Stomach (tissue), 9 donors: ENCODE data around the gene TEAD1. TPM values are rescaled to one million over a fixed set of nuclear protein-coding genes. Genes with fewer than 3 reads are reported as not detected.

Source experiments
- DNase-seq, 2 donors: peaks; one replicate each; pipeline versions ENCODE4 v3.0.0 to v3.0.0-alpha.2; 2013 to 2019
- H3K27ac ChIP-seq, 5 donors: fragments of 200-600 bp in 4 of 5; sonication (generic) in 4 of 5; one replicate each; pipeline ENCODE4 v1.5.1; 2013 to 2019; ENCODE audit warnings: mild to moderate bottlenecking in 1 of 5, moderate library complexity in 1 of 5
- H3K27me3 ChIP-seq, 3 donors: fragments of 200-600 bp; sonication (generic); one replicate each; pipeline ENCODE4 v1.5.1; 2017 to 2019; ENCODE audit warnings: mixed run types in 1 of 3
- H3K36me3 ChIP-seq, 4 donors: fragments of 200-600 bp; sonication (generic); 1 replicate in 3 of 4; 2 replicates in 1 of 4; pipeline ENCODE4 v1.5.1; 2016 to 2019
- H3K4me1 ChIP-seq, 4 donors: fragments of 200-600 bp; sonication (generic); one replicate each; pipeline ENCODE4 v1.5.1; 2016 to 2019
- H3K4me3 ChIP-seq, 4 donors: fragments of 200-600 bp; sonication (generic) in 3 of 4; one replicate each; pipeline ENCODE4 v1.5.1; 2016 to 2019; ENCODE audit warnings: mild to moderate bottlenecking in 1 of 4
- H3K9me3 ChIP-seq, 4 donors: fragments of 200-600 bp; sonication (generic); one replicate each; pipeline ENCODE4 v1.5.1; 2016 to 2019
- EP300 ChIP-seq: sonication (generic); formaldehyde crosslinking; IDR thresholded peaks from one replicate; pipeline ENCODE4 v1.6.1; 2017; ENCODE audit warnings: antibody characterized with exemption
- POLR2A ChIP-seq, 4 donors: fragments of 450-650 bp; IDR thresholded peaks; one replicate each; pipeline ENCODE4 v1.6.1; 2016; ENCODE audit warnings: antibody characterized with exemption in 4 of 4, control low read depth in 2 of 4, mild to moderate bottlenecking in 1 of 4, moderate library complexity in 1 of 4
- POLR2AphosphoS5 ChIP-seq, 3 donors: sonication (generic); formaldehyde crosslinking; IDR thresholded peaks; one replicate each; pipeline ENCODE4 v1.6.1; 2016; ENCODE audit warnings: antibody characterized with exemption in 3 of 3
- WGBS, 5 donors: extraction: QIAGEN DNeasy Blood & Tissue Kit in 3 of 5; methylation state at CpG; one replicate each; pipeline versions ENCODE4 v1.1.5 to v1.1.7; 2013 to 2018; 5-methylcytosine and 5-hydroxymethylcytosine counted together
- intact Hi-C: fragments of 100-400 bp; cut with DNase I; formaldehyde crosslinking; loops from one replicate; pipeline ENCODE4 v1.15.1; 2023; ENCODE audit warnings: low total_unique reads
- polyA plus RNA-seq, 3 donors: library from polyadenylated mRNA; stranded (reverse); fragments of 200-250 nt; gene quantifications; one replicate each; pipeline ENCODE4 v1.2.3, GENCODE V29; 2013
- total RNA-seq, 5 donors: library from RNA; depleted of rRNA; stranded (reverse); fragments of >200 nt; gene quantifications; one replicate each; pipeline versions ENCODE4 v1.1.0 to v1.2.3, GENCODE V29; 2014 to 2016
- TF ChIP-seq, protein P1 (sequence below), 7 experiments: fragments of 450-650 bp in 4 of 7; fragments of 200-600 bp in 3 of 7; sonication (generic) in 3 of 7; IDR thresholded peaks; one replicate each; pipeline ENCODE4 v1.5.1; 2016 to 2019; ENCODE audit warnings: antibody characterized with exemption in 7 of 7, control low read depth in 2 of 7, mild to moderate bottlenecking in 1 of 7
- donor health status: healthy with polysubstance abuse.
- donor health status: Bipolar disorder and iron deficiency.
- donor health status: healthy.

The TEAD1 gene
- total and polyA plus RNA-seq, 8 donors, result 4.9 to 133 (median 65.2) TPM

DNA sequence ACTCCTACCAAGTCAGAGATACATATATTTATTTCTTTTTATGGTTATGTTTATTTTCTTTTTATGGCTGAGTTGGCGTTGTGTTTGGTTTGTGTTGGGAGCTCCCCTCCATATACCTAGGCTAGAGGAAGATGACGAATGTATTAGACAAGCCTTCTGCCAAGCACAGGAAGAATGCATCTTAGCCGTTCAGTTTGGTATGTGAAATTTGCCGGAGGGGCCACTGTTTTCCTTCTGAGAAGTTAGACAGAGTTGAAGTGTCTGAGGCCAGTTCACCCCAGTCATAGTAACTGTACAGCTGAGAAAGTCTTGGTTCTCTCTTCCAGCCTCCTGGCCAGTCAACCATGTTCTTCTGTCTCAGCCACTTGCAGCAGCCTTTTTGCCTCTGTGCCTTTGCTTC, 29.8 kb downstream of the TEAD1 start:
- Histone ChIP-seq H3K9me3 (no peaks in the 10 kb centered on the region), H3K4me3 (no peak overlapping the region), H3K27me3 (no peaks in the 10 kb centered on the region), H3K4me1 (peaks cover 9 to 74% (median 38%) of the 10 kb centered on the region in 4 donors), H3K36me3 (no peaks in the 10 kb centered on the region), H3K27ac (no peak overlapping the region)
- no peak for DNase-seq
- WGBS, 5 donors, result 72 to 85% (median 78%) methylated on average over 4 of the region's 4 CpGs
- intact Hi-C loops, result no loop called here
- TF ChIP-seq POLR2AphosphoS5 (IDR thresholded peaks at IDR 0.05) (no peak), POLR2A (IDR thresholded peaks at IDR 0.05) (no peak), EP300 (no peak)
- TF ChIP-seq, protein P1, sequence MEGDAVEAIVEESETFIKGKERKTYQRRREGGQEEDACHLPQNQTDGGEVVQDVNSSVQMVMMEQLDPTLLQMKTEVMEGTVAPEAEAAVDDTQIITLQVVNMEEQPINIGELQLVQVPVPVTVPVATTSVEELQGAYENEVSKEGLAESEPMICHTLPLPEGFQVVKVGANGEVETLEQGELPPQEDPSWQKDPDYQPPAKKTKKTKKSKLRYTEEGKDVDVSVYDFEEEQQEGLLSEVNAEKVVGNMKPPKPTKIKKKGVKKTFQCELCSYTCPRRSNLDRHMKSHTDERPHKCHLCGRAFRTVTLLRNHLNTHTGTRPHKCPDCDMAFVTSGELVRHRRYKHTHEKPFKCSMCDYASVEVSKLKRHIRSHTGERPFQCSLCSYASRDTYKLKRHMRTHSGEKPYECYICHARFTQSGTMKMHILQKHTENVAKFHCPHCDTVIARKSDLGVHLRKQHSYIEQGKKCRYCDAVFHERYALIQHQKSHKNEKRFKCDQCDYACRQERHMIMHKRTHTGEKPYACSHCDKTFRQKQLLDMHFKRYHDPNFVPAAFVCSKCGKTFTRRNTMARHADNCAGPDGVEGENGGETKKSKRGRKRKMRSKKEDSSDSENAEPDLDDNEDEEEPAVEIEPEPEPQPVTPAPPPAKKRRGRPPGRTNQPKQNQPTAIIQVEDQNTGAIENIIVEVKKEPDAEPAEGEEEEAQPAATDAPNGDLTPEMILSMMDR (IDR thresholded peaks at IDR 0.05), result no peak

DNA sequence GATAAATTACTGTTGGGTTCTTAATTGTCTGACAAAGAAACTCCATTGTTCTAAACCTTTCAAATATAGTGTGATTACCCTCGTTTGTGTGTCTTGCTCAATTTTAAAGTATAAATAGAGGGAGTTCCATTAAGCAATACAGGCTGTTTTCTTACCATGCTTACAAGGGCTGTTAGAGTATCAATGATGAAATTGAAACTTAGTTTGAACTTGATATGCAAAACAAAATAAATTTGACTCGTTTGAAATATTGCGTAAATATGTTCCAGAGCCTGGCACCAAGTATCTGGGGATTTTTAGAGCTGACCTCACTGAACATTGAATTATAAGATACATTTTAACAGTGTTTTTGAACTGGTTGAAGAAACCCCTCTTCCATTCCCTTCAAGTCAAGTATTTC, 31.7 kb downstream of the TEAD1 start:
- no peak overlapping the region for H3K4me3 ChIP-seq
- H3K27me3 ChIP-seq, result no peaks in the 10 kb centered on the region
- H3K27ac ChIP-seq, result peak overlapping the region in 1 of 5 donors; percentile 45
- H3K9me3 ChIP-seq, result no peaks in the 10 kb centered on the region
- WGBS, 5 donors, result 47 to 54% (median 51%) methylated on average over 3 of the region's 3 CpGs
- no peaks in the 10 kb centered on the region for H3K36me3 ChIP-seq
- peaks cover 9 to 58% (median 34%) of the 10 kb centered on the region in 4 donors for H3K4me1 ChIP-seq
- TF ChIP-seq, protein P1 (IDR thresholded peaks at IDR 0.05), result no peak
- no peak for TF ChIP-seq POLR2AphosphoS5 (IDR thresholded peaks at IDR 0.05)
- TF ChIP-seq EP300, result no peak
- no peak for TF ChIP-seq POLR2A (IDR thresholded peaks at IDR 0.05)
- DNase-seq, result no peak
- intact Hi-C loops, result no loop called here

DNA sequence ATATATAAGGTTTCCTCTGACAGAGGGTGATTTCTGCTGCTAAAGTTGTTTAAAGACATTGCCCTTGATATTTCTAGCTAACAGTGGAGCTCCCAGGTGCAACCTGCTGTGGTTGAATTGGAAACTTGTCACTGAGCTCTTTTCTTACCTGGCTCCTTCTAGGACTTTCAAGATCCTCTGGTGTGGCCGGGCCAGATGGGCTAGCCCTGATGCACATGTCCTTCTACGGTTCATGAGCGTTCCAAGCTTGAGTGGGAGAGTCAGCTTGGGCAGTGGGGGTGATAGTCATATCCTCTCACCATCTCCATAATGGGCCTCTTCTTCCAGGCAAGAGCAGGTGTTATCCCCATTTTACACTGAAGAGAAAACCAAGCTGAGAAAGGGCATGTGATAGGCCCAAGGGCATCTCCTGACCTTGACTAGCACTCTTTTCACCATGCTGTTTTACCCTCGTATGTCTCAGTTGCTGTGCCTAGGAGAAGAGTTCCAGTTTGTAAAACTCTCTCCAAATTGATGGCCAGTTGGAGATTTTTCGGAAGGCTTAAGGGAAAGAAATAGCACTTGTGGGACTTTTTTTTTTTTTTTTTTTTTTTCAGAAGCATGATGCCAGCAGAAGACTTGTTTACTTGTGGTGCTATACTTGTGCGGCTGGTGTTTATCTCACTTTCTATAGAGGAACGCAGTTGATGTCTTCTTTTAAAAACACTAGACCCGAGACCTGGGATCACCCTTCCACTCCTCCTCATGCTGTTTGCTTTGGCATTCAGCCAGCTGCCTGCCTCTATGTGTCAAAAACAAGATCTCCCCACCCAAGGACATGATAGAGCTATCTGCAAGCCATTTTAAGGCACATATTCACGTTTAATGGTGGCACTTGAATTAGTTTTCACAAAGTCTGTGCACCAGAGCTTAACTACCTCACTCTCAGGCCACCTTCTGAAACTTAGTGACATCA, 32.6 kb downstream of the TEAD1 start:
- TF ChIP-seq POLR2A (IDR thresholded peaks at IDR 0.05), result no peak
- H3K36me3 ChIP-seq, result no peaks in the 10 kb centered on the region
- peak; percentile 44 to 56 for DNase-seq
- intact Hi-C loops, result no loop called here
- peaks cover 9 to 48% (median 28%) of the 10 kb centered on the region in 4 donors for H3K4me1 ChIP-seq
- WGBS, 5 donors, result 54 to 58% (median 56%) methylated on average over 9 of the region's 9 CpGs
- no peaks in the 10 kb centered on the region for H3K9me3 ChIP-seq
- no peaks in the 10 kb centered on the region for H3K27me3 ChIP-seq
- H3K27ac ChIP-seq, result peak overlapping the region in 1 of 5 donors; percentile 45
- no peak overlapping the region for H3K4me3 ChIP-seq

DNA sequence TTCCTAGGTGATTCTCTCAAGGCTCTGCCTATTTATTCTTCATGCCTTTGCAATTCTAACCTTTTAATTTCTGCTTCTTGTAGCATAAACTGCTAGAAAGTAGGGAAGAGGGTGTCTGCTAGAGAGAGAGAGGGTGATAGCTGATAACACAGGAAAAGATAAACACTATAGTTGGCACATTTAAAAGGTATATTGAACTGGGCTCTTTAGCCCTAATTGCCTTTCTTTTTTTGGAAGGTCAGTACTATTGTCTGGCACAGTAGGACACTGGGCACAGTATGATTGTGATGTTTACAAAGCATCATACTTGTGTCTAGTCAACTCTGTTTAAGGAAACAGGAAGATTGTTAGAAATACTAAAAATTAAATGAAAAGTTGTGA, 33.3 kb downstream of the TEAD1 start:
- Histone ChIP-seq H3K27me3 (no peaks in the 10 kb centered on the region), H3K9me3 (no peaks in the 10 kb centered on the region), H3K27ac (no peak overlapping the region), H3K4me3 (no peak overlapping the region), H3K36me3 (no peaks in the 10 kb centered on the region), H3K4me1 (peaks cover 9 to 42% (median 28%) of the 10 kb centered on the region in 4 donors)
- TF ChIP-seq POLR2A (IDR thresholded peaks at IDR 0.05), result no peak
- no peak for TF ChIP-seq POLR2AphosphoS5 (IDR thresholded peaks at IDR 0.05)
- TF ChIP-seq, protein P1 (IDR thresholded peaks at IDR 0.05), result no peak
- no peak for TF ChIP-seq EP300
- DNase-seq, result no peak
- intact Hi-C loops, result no loop called here

DNA sequence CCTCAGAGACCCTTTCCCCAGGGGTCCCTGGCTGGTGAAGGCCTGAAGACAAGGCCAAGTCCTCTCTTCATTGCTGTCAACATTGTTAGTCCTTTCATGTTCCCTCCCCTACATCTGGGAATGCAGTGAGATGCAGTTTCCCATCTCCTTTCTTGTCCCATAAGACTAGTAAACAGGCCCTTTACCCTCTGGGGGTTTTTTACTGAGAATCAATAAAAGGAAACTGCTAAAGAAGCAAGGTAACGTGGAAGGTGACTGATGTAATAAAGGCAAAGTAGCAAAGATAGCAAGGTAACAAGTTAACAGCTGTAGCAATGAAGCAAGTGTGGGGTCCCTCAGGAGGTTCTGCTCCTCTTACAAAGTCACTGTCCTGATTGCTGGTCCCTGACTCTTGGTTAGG, 37.3 kb downstream of the TEAD1 start:
- H3K27me3 ChIP-seq, result no peaks in the 10 kb centered on the region
- no peak overlapping the region for H3K27ac ChIP-seq
- TF ChIP-seq, protein P1 (IDR thresholded peaks at IDR 0.05), result no peak
- no peak for TF ChIP-seq POLR2AphosphoS5 (IDR thresholded peaks at IDR 0.05)
- TF ChIP-seq EP300, result no peak
- TF ChIP-seq POLR2A (IDR thresholded peaks at IDR 0.05), result no peak
- DNase-seq, result no peak
- no peaks in the 10 kb centered on the region for H3K9me3 ChIP-seq
- no peaks in the 10 kb centered on the region for H3K36me3 ChIP-seq
- WGBS, 5 donors, result 83 to 92% (median 91%) methylated on average over 1 of the region's 1 CpG
- intact Hi-C loops, result no loop called here
- H3K4me1 ChIP-seq, result peaks cover 9 to 32% (median 21%) of the 10 kb centered on the region in 4 donors
- no peak overlapping the region for H3K4me3 ChIP-seq
